Measurements from ENCODE around the gene MGAT4C. TPM values are rescaled to one million over a fixed set of nuclear protein-coding genes. Genes with fewer than 3 reads are reported as not detected.

MGAT4C gene
- total and polyA plus RNA-seq, 2 experiments from 2014 or later, result 0.33 to 0.44 TPM

- TF ChIP-seq CTCF (IDR thresholded peaks at IDR 0.05; ENCODE audit: low read depth, low read length), result no peak
- H3K27me3 ChIP-seq, result no peaks in the 10 kb centered on the region
- no peaks in the 10 kb centered on the region for H3K9me3 ChIP-seq (ENCODE audit: low read depth)
- no peaks in the 10 kb centered on the region for H3K36me3 ChIP-seq
- no peak for DNase-seq (ENCODE audit: low read depth in 1 of 2, low spot score in 1 of 2)
- H3K4me3 ChIP-seq, result no peak overlapping the region
- H3K4me1 ChIP-seq (ENCODE audit: low read depth), result no peaks in the 10 kb centered on the region
- H3K27ac ChIP-seq, result no peak overlapping the region
Observed at GRCh38 chr12:85963326-85963725, 292.9 kb downstream of the MGAT4C start.

- TF ChIP-seq CTCF (IDR thresholded peaks at IDR 0.05; ENCODE audit: low read depth, low read length), result no peak
Observed at GRCh38 chr12:85956081-85956480, 300.1 kb downstream of the MGAT4C start.

GRCh38 chr12:85955127-85955526 is 301.1 kb downstream of the MGAT4C start:
- H3K27ac ChIP-seq, result no peak overlapping the region
- TF ChIP-seq CTCF (IDR thresholded peaks at IDR 0.05; ENCODE audit: low read depth, low read length), result peak; percentile 29
- H3K27me3 ChIP-seq, result no peaks in the 10 kb centered on the region
- no peaks in the 10 kb centered on the region for H3K4me1 ChIP-seq (ENCODE audit: low read depth)
- DNase-seq (ENCODE audit: low read depth in 1 of 2, low spot score in 1 of 2), result peak in 1 of 2 donors; percentile 23
- H3K36me3 ChIP-seq, result no peaks in the 10 kb centered on the region
- no peak overlapping the region for H3K4me3 ChIP-seq
- H3K9me3 ChIP-seq (ENCODE audit: low read depth), result no peaks in the 10 kb centered on the region

More at GRCh38 chr12:85956081-85956480, 300.1 kb downstream of the MGAT4C start:
- Histone ChIP-seq H3K4me1 (ENCODE audit: low read depth) (no peaks in the 10 kb centered on the region), H3K4me3 (no peak overlapping the region), H3K9me3 (ENCODE audit: low read depth) (no peaks in the 10 kb centered on the region), H3K27me3 (no peaks in the 10 kb centered on the region), H3K36me3 (no peaks in the 10 kb centered on the region), H3K27ac (no peak overlapping the region)
- DNase-seq (ENCODE audit: low read depth in 1 of 2, low spot score in 1 of 2), result no peak

- Histone ChIP-seq H3K27ac (no peak overlapping the region), H3K4me1 (ENCODE audit: low read depth) (no peaks in the 10 kb centered on the region), H3K36me3 (no peaks in the 10 kb centered on the region), H3K27me3 (no peaks in the 10 kb centered on the region), H3K9me3 (ENCODE audit: low read depth) (no peaks in the 10 kb centered on the region), H3K4me3 (no peak overlapping the region)
- peak; percentile 43 for TF ChIP-seq CTCF (IDR thresholded peaks at IDR 0.05; ENCODE audit: low read depth, low read length)
- DNase-seq (ENCODE audit: low read depth in 1 of 2, low spot score in 1 of 2), result peak in 1 of 2 donors; percentile 28
Observed at GRCh38 chr12:85951823-85952222, 304.4 kb downstream of the MGAT4C start.

GRCh38 chr12:85949253-85949652 is 306.9 kb downstream of the MGAT4C start:
- Histone ChIP-seq H3K27ac (no peak overlapping the region), H3K27me3 (no peaks in the 10 kb centered on the region), H3K4me3 (no peak overlapping the region), H3K4me1 (ENCODE audit: low read depth) (no peaks in the 10 kb centered on the region), H3K36me3 (no peaks in the 10 kb centered on the region), H3K9me3 (ENCODE audit: low read depth) (no peaks in the 10 kb centered on the region)
- DNase-seq (ENCODE audit: low read depth in 1 of 2, low spot score in 1 of 2), result no peak
- TF ChIP-seq CTCF (IDR thresholded peaks at IDR 0.05; ENCODE audit: low read depth, low read length), result no peak

GRCh38 chr12:85948340-85948739 is 307.9 kb downstream of the MGAT4C start:
- no peak overlapping the region for H3K4me3 ChIP-seq
- no peaks in the 10 kb centered on the region for H3K4me1 ChIP-seq (ENCODE audit: low read depth)
- H3K27ac ChIP-seq, result no peak overlapping the region

More at GRCh38 chr12:85948340-85948739, 307.9 kb downstream of the MGAT4C start:
- Histone ChIP-seq H3K36me3 (no peaks in the 10 kb centered on the region), H3K9me3 (ENCODE audit: low read depth) (no peaks in the 10 kb centered on the region), H3K27me3 (no peaks in the 10 kb centered on the region)
- TF ChIP-seq CTCF (IDR thresholded peaks at IDR 0.05; ENCODE audit: low read depth, low read length), result no peak
- DNase-seq (ENCODE audit: low read depth in 1 of 2, low spot score in 1 of 2), result no peak
